ENCODE results near the gene GPX2. TPM values are rescaled to one million over a fixed set of nuclear protein-coding genes. Genes with fewer than 3 reads are reported as not detected.

Gene GPX2
- polyA plus RNA-seq, 1 donor: 26.6 TPM

DNA sequence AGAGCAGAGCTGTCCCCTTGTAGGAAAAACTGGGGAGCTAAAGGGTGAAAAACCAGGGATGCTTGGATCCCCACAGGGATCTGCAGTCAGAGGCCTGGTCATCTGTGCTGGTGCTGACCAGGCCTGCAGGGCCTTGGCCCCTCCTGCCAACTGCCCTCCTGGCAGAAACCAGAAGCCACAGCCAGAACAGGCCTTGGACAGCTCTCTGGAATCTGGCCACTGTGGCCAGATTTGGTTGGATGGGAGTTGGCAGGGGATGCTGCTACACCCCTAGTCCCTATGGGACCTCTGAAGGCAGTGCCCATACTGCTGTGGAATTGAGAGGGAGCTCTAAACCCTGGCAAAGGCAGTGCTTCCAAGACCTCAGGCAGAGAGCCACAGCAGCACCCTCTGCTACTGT, 9.2 kb upstream of the GPX2 start:
- Histone ChIP-seq H3K9me3 (ENCODE audit: control insufficient read depth, low read depth, low read length) (no peaks in the 10 kb centered on the region), H3K4me1 (ENCODE audit: control insufficient read depth, insufficient read depth, low read length) (peaks cover 14% of the 10 kb centered on the region), H3K27me3 (ENCODE audit: control insufficient read depth, insufficient read depth, low read length) (no peaks in the 10 kb centered on the region), H3K36me3 (ENCODE audit: control insufficient read depth, insufficient read depth, low read length) (peaks cover 47% of the 10 kb centered on the region), H3K4me3 (ENCODE audit: low read length) (no peak overlapping the region), H3K27ac (ENCODE audit: low read length) (no peak overlapping the region)
- no peak for DNase-seq

DNA sequence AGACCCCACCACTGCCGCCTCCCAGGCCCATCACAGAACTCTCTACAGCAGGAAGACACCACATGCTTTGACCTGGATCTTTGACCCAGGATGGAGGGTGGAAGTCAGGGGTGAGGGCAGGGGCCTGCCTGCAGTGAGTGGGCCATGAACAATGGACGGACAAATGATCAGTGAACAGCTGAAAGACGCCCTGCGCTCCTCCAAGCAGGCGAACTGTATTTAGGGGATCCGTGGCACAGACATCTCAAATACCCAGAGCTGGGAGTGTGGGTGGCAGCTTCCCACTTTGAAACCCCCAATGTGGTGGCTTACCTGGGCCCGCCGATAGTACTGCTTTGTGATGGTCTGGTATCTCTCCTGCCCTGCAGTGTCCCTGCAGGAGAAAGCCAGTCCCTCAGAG, 8.7 kb upstream of the GPX2 start:
- H3K36me3 ChIP-seq (ENCODE audit: control insufficient read depth, insufficient read depth, low read length): peaks cover 47% of the 10 kb centered on the region
- WGBS (ENCODE audit: insufficient coverage, low lambda C conversion rate): no CpG with 5 or more reads among the region's 8 CpGs

DNA sequence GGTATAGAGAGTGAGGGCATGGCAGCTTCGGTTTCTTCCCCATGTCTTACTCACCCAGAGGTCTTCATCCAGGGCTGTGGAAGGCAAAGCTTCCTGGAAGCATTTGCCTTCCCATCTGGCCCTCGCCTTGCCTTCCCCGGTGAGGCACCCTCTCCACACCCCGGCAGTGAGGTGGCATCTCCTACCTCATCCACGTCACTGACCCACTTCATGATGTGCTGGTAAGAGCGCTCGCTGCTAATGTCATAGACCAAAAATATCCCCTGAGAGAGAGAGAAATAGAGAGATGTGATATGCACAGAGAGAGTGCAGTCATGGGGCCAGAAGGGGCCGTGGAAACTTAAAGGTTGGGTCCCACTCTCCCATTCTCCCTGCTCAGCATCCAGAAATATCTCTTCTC, 8.3 kb upstream of the GPX2 start:
- no peak overlapping the region for H3K4me3 ChIP-seq (ENCODE audit: low read length)
- no peak overlapping the region for H3K27ac ChIP-seq (ENCODE audit: low read length)
- WGBS (ENCODE audit: insufficient coverage, low lambda C conversion rate): no CpG with 5 or more reads among the region's 8 CpGs
- H3K4me1 ChIP-seq (ENCODE audit: control insufficient read depth, insufficient read depth, low read length): peaks cover 14% of the 10 kb centered on the region
- no peak for DNase-seq
- no peaks in the 10 kb centered on the region for H3K27me3 ChIP-seq (ENCODE audit: control insufficient read depth, insufficient read depth, low read length)
- no peaks in the 10 kb centered on the region for H3K9me3 ChIP-seq (ENCODE audit: control insufficient read depth, low read depth, low read length)
- peaks cover 47% of the 10 kb centered on the region for H3K36me3 ChIP-seq (ENCODE audit: control insufficient read depth, insufficient read depth, low read length)

More for the DNA sequence above, 8.7 kb upstream of the GPX2 start:
- Histone ChIP-seq H3K4me1 (ENCODE audit: control insufficient read depth, insufficient read depth, low read length) (peaks cover 14% of the 10 kb centered on the region), H3K27ac (ENCODE audit: low read length) (no peak overlapping the region), H3K9me3 (ENCODE audit: control insufficient read depth, low read depth, low read length) (no peaks in the 10 kb centered on the region), H3K27me3 (ENCODE audit: control insufficient read depth, insufficient read depth, low read length) (no peaks in the 10 kb centered on the region), H3K4me3 (ENCODE audit: low read length) (no peak overlapping the region)
- DNase-seq: no peak

DNA sequence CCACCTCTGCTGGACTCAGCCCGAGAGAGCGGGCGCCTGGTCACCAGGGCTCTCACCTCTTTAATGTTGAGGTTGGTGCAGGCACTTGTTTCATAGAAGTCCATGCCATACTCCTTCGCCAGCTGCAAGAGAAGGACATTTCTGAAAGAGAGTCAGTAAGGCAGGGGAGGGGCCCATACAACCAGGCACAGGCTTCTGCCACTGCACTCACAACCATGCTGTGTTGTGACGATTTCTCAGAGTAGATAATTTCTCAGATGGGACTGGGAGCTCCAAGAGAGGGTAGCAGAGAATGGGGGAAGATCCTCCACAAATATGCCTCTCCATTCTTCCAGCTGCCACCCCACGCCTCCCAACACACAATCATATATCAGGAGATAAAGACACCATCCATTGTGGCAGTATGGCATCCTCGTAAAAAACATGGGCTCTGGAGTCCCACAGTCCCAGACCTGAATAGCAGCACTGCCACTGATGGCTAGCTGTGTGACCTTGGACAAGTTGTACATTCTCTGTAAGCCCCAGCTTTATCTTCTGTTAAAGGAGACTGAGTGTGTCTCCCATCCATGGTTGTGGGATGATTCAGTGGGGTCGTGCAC, 6.2 kb upstream of the GPX2 start:
- Histone ChIP-seq H3K27me3 (ENCODE audit: control insufficient read depth, insufficient read depth, low read length) (no peaks in the 10 kb centered on the region), H3K27ac (ENCODE audit: low read length) (no peak overlapping the region), H3K4me1 (ENCODE audit: control insufficient read depth, insufficient read depth, low read length) (peaks cover 24% of the 10 kb centered on the region), H3K9me3 (ENCODE audit: control insufficient read depth, low read depth, low read length) (no peaks in the 10 kb centered on the region), H3K36me3 (ENCODE audit: control insufficient read depth, insufficient read depth, low read length) (peaks cover 54% of the 10 kb centered on the region), H3K4me3 (ENCODE audit: low read length) (no peak overlapping the region)
- WGBS (ENCODE audit: insufficient coverage, low lambda C conversion rate): no CpG with 5 or more reads among the region's 8 CpGs
- no peak for DNase-seq

DNA sequence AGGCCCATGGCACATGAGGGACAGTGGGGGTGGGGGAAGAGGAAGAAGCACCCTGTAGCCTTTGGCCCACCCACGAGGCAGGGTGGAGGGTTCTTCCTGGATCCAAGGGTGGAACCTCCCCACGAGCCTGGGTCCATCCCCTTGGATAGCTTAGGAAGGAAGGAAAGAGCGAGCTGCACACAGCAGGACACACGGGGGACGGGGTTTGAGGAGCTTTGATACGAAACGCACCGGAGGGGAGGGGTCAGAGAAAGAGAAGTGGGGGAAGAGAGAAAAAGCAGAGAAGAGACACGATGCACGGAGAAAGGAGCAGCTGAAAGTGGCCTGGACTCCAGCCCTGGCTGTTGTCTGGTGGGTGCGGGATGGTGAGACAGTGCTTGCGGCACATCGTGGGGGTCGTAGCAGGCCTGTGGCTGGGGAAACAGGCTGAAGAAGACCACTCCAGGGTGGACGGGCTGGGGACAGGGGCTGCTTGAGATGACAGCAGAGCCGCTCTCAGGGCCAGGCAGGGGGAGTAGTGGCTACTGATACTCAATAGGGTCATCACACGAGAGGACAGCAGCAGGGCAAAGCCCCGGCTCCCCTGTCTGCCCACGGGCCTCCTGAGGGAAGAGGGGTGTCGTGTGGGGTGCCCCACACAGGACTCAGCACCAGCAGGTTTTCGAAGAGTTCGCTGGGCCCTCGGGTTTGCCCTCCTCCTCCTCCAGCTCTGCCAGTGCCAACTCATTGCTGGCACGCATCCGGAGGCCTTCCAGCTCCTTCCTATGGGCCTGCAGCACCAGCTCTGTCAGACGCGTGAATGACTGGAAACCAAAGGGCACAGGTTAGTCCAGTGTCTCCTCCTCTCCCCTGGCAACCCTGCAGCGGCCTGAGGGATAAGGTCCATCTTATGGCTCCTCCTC, 5.4 kb upstream of the GPX2 start:
- no peak overlapping the region for H3K27ac ChIP-seq (ENCODE audit: low read length)
- 94% methylated on average over 6 of the region's 28 CpGs for WGBS (ENCODE audit: insufficient coverage, low lambda C conversion rate)

DNA sequence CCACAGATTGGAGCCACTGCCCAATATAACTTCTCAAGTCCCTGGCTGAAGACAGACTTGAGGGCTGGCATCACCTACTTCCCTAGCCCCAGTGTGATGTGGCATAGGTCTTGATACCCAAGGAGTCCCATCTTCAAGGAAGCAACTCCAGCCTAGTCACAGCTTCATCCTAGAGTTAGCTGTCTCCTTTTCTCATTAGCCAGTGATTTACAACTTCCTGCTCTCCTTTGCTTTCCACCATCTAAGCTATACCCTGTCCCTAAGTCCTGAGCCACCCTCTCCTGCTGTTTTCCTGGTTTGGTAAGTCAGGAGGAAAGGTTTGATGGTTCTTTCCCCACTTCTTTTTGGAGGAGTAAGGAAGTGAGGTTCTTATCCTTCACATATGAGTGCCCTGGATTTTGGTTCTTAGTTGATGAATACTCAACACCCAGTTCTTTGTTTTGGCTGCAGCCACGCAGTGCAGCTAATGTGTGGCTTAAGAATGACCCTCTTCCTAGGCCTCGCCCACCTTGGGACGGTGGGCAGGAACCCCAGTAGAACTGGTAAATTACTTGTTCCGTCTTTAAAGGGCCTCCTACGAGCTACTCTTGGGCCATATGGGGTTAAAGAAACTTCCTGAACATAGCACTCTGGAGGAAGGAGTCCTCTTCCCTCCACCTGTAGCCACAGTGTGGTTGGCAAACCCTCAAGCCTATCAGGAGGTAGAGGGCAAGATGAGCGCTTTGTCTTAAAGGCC, 3.9 kb upstream of the GPX2 start:
- Histone ChIP-seq H3K4me3 (ENCODE audit: low read length) (no peak overlapping the region), H3K27ac (ENCODE audit: low read length) (no peak overlapping the region), H3K4me1 (ENCODE audit: control insufficient read depth, insufficient read depth, low read length) (peaks cover 40% of the 10 kb centered on the region), H3K36me3 (ENCODE audit: control insufficient read depth, insufficient read depth, low read length) (peaks cover 45% of the 10 kb centered on the region), H3K9me3 (ENCODE audit: control insufficient read depth, low read depth, low read length) (peaks cover 2% of the 10 kb centered on the region), H3K27me3 (ENCODE audit: control insufficient read depth, insufficient read depth, low read length) (no peaks in the 10 kb centered on the region)
- no CpG with 5 or more reads among the region's 6 CpGs for WGBS (ENCODE audit: insufficient coverage, low lambda C conversion rate)
- DNase-seq: no peak

More for the DNA sequence above, 5.4 kb upstream of the GPX2 start:
- H3K4me1 ChIP-seq (ENCODE audit: control insufficient read depth, insufficient read depth, low read length): peaks cover 32% of the 10 kb centered on the region
- H3K9me3 ChIP-seq (ENCODE audit: control insufficient read depth, low read depth, low read length): no peaks in the 10 kb centered on the region
- H3K4me3 ChIP-seq (ENCODE audit: low read length): no peak overlapping the region
- peaks cover 50% of the 10 kb centered on the region for H3K36me3 ChIP-seq (ENCODE audit: control insufficient read depth, insufficient read depth, low read length)
- no peaks in the 10 kb centered on the region for H3K27me3 ChIP-seq (ENCODE audit: control insufficient read depth, insufficient read depth, low read length)
- peak; percentile 57 to 60 for DNase-seq

DNA sequence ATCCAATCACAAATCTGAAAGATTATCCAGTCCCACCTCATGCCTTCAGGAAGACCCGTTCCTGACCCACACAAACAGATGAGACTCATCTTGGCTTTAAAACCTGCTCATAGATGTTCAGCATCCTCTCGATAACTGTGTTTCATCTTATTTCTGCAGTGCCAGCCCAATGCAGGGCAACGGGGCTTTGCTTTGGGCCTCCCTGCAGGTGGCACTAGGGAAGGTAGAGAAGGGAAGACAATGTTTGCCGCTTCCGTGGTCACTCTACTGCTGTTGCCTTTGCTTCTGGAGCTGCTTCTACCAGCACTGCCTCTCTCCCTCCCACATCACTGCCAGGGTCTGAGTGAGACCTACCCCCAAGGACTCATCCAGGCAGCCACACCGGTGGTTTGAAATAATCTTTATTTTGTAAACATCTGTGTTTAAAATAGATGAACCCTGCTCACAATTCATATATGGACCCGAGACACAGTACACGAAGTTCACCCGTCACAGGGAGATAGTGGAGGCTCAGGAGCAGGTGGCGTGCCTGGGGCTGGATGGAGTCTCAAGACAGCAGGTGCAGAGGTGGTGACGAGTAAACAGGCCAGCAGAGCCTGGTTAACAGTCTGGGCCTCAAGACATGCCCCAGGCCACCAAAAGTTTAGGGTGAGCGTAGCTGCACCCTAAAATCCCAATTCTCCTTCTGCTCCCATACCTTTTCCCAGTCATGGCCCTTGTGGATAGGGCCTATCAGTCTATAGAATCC, 3.1 kb upstream of the GPX2 start:
- Histone ChIP-seq H3K27ac (ENCODE audit: low read length) (no peak overlapping the region), H3K4me3 (ENCODE audit: low read length) (no peak overlapping the region), H3K27me3 (ENCODE audit: control insufficient read depth, insufficient read depth, low read length) (no peaks in the 10 kb centered on the region), H3K4me1 (ENCODE audit: control insufficient read depth, insufficient read depth, low read length) (peaks cover 48% of the 10 kb centered on the region), H3K9me3 (ENCODE audit: control insufficient read depth, low read depth, low read length) (peaks cover 2% of the 10 kb centered on the region), H3K36me3 (ENCODE audit: control insufficient read depth, insufficient read depth, low read length) (peaks cover 40% of the 10 kb centered on the region)
- no peak for DNase-seq
- WGBS (ENCODE audit: insufficient coverage, low lambda C conversion rate): no CpG with 5 or more reads among the region's 12 CpGs

DNA sequence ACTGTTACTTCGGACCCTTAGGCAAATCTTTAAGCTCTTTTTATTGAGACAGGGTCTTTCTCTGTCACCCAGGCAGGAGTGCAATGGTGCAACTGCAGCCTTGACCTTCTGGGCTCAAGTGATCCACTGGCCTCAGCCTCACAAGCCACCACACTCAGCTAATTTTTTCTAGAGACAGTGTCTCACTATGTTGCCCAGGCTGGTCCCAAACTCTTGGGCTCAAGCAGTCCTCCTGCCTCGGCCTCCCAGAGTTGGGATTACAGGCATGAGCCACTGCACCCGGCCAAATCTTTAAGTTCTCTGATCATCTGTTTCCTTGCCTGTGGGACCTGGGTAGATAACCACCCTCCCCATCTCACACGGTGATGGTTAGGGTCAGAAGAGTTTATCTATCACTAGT, 2.3 kb upstream of the GPX2 start:
- no peak overlapping the region for H3K27ac ChIP-seq (ENCODE audit: low read length)
- H3K36me3 ChIP-seq (ENCODE audit: control insufficient read depth, insufficient read depth, low read length): peaks cover 33% of the 10 kb centered on the region
- H3K9me3 ChIP-seq (ENCODE audit: control insufficient read depth, low read depth, low read length): peaks cover 2% of the 10 kb centered on the region
- H3K4me3 ChIP-seq (ENCODE audit: low read length): no peak overlapping the region
- WGBS (ENCODE audit: insufficient coverage, low lambda C conversion rate): no CpG with 5 or more reads among the region's 4 CpGs
- no peaks in the 10 kb centered on the region for H3K27me3 ChIP-seq (ENCODE audit: control insufficient read depth, insufficient read depth, low read length)
- no peak for DNase-seq
- H3K4me1 ChIP-seq (ENCODE audit: control insufficient read depth, insufficient read depth, low read length): peaks cover 55% of the 10 kb centered on the region

DNA sequence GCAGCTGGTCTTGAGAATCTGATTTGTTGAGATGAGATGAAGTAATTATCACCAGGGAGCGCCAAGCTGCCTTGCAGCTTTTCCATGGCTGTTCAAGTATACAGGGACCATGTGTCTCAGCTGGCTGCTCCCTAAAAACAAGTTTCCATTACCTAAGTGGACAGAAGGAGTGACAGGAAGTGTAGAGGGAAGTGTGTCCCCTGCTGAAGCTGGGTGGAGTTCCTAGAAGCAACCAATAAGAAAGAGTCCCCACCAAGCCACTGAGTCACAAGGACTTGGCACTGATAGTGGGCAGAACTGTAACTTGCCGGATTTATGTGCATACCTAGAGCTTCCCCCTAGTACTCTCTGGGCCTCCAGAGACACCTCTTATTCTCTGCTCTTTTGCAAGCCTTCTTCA, 1.5 kb upstream of the GPX2 start:
- peaks cover 2% of the 10 kb centered on the region for H3K9me3 ChIP-seq (ENCODE audit: control insufficient read depth, low read depth, low read length)
- DNase-seq: no peak
- WGBS (ENCODE audit: insufficient coverage, low lambda C conversion rate): no CpG with 5 or more reads among the region's 2 CpGs
- H3K27ac ChIP-seq (ENCODE audit: low read length): no peak overlapping the region
- H3K27me3 ChIP-seq (ENCODE audit: control insufficient read depth, insufficient read depth, low read length): no peaks in the 10 kb centered on the region
- peaks cover 63% of the 10 kb centered on the region for H3K4me1 ChIP-seq (ENCODE audit: control insufficient read depth, insufficient read depth, low read length)
- peaks cover 32% of the 10 kb centered on the region for H3K36me3 ChIP-seq (ENCODE audit: control insufficient read depth, insufficient read depth, low read length)
- H3K4me3 ChIP-seq (ENCODE audit: low read length): no peak overlapping the region

DNA sequence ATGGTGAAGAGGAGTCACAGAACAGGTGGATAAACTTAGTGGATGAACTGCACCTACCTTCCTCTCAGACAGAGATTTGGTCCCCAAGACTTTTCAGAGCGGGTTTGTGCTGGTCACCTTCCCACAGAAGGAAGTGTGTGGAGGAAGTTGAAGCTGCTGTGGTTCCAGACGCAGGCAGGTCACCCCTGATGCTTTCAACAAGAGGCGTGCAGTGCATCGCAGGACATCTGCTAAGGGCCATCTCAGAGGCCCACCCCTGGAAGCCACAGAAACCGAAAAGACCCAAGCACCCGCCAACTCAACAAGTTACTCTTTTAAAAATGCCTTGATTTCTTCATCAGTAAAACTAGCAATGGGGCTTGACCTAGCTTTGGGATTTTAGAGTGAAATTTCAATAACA, 1.0 kb upstream of the GPX2 start:
- Histone ChIP-seq H3K9me3 (ENCODE audit: control insufficient read depth, low read depth, low read length) (peaks cover 2% of the 10 kb centered on the region), H3K36me3 (ENCODE audit: control insufficient read depth, insufficient read depth, low read length) (peaks cover 31% of the 10 kb centered on the region), H3K27ac (ENCODE audit: low read length) (peak overlapping the region; percentile 78), H3K4me3 (ENCODE audit: low read length) (no peak overlapping the region), H3K27me3 (ENCODE audit: control insufficient read depth, insufficient read depth, low read length) (no peaks in the 10 kb centered on the region), H3K4me1 (ENCODE audit: control insufficient read depth, insufficient read depth, low read length) (peaks cover 62% of the 10 kb centered on the region)
- no CpG with 5 or more reads among the region's 6 CpGs for whole genome bisulfite sequencing (ENCODE audit: insufficient coverage, low lambda C conversion rate)
- no peak for DNase-seq
